Neural cell (in vitro differentiated cells): ENCODE data around the gene FBL. TPM values are rescaled to one million over a fixed set of nuclear protein-coding genes. Genes with fewer than 3 reads are reported as not detected.
"Not testable (repeated sequence)": the region's sequence is repeated elsewhere in the genome, so short reads cannot be mapped to it uniquely, and the experiment has no call there.

ENCODE experiments used
- H2AFZ ChIP-seq: fragments of 200-600, 300-800 bp; sonication (generic), shearing (Covaris generic); 2 replicates; pipeline ENCODE4 v1.6.0; 2014; ENCODE audit warnings: low read depth, mild to moderate bottlenecking, antibody characterized with exemption, low read length, moderate library complexity
- H3F3A ChIP-seq: fragments of 200-600 bp; shearing (Covaris generic); 2 replicates; pipeline ENCODE4 v1.6.1; 2016; ENCODE audit warnings: mild to moderate bottlenecking, moderate library complexity, mixed read lengths, antibody characterized with exemption, low read length; ENCODE audit not compliant: insufficient read depth, poor library complexity, severe bottlenecking
- H3K27ac ChIP-seq: fragments of 200-600, 300-800 bp; sonication (generic), shearing (Covaris generic); 2 replicates; pipeline ENCODE4 v1.5.1; 2014; ENCODE audit warnings: mild to moderate bottlenecking, low read length, moderate library complexity
- H3K27me3 ChIP-seq: fragments of 300-800, 200-600 bp; sonication (generic), shearing (Covaris generic); 2 replicates; pipeline ENCODE4 v1.6.0; 2014; ENCODE audit warnings: mild to moderate bottlenecking, low read depth, low read length, moderate library complexity; ENCODE audit not compliant: insufficient read depth
- H3K36me3 ChIP-seq: fragments of 300-800, 200-600 bp; sonication (generic), shearing (Covaris generic); 2 replicates; pipeline ENCODE4 v1.5.1; 2014; ENCODE audit warnings: mild to moderate bottlenecking, antibody characterized with exemption, low read length, moderate library complexity; ENCODE audit not compliant: insufficient read depth
- H3K4me2 ChIP-seq: fragments of 300-800, 200-600 bp; sonication (generic), shearing (Covaris generic); 2 replicates; pipeline ENCODE4 v1.6.0; 2014; ENCODE audit warnings: mild to moderate bottlenecking, low read length
- H3K4me3 ChIP-seq: fragments of 300-800, 200-600 bp; sonication (generic), shearing (Covaris generic); 2 replicates; pipeline ENCODE4 v1.5.1; 2014; ENCODE audit warnings: mild to moderate bottlenecking, low read length, moderate library complexity
- H3K79me2 ChIP-seq: fragments of 200-600 bp; shearing (Covaris generic); replicated peaks from 2 replicates; pipeline ENCODE4 v1.6.0; 2014; ENCODE audit warnings: mild to moderate bottlenecking, low read length, moderate library complexity; ENCODE audit not compliant: insufficient read depth
- H3K9ac ChIP-seq: fragments of 300-800, 200-600 bp; sonication (generic), shearing (Covaris generic); 2 replicates; pipeline ENCODE4 v1.6.1; 2016; ENCODE audit warnings: mild to moderate bottlenecking, low read length, mixed read lengths
- H3K9me2 ChIP-seq: fragments of 200-600 bp; shearing (Covaris generic); 2 replicates; pipeline ENCODE4 v1.6.1; 2016; ENCODE audit warnings: mild to moderate bottlenecking, low read length, mixed read lengths; ENCODE audit not compliant: insufficient read depth
- H3K9me3 ChIP-seq: fragments of 200-600, 300-800 bp; sonication (generic), shearing (Covaris generic); 2 replicates; pipeline ENCODE4 v1.6.1; 2016; ENCODE audit warnings: mild to moderate bottlenecking, mixed run types, low read length, moderate library complexity, mixed read lengths
- H4K20me1 ChIP-seq: fragments of 200-600 bp; shearing (Covaris generic); 2 replicates; pipeline ENCODE4 v1.6.1; 2016; ENCODE audit warnings: mild to moderate bottlenecking, mixed run types; ENCODE audit not compliant: insufficient read depth
- MXI1 ChIP-seq: fragments of 450-650 bp; conservative IDR thresholded peaks from 2 replicates; pipeline ENCODE4 v1.6.1; 2014; ENCODE audit warnings: antibody characterized with exemption, mild to moderate bottlenecking; ENCODE audit not compliant: poor library complexity, severe bottlenecking
- RAD21 ChIP-seq: fragments of 450-650 bp; conservative IDR thresholded peaks from 2 replicates; pipeline ENCODE4 v1.6.1; 2014; ENCODE audit warnings: antibody characterized with exemption, mild to moderate bottlenecking, moderate library complexity
- polyA plus RNA-seq: library from polyadenylated mRNA; depleted of rRNA; stranded (reverse); fragments of >200 nt; gene quantifications from 2 replicates; pipeline ENCODE4 v1.2.3, GENCODE V29; 2014

The FBL gene
- polyA plus RNA-seq, 1 donor from 2014 or later, result 84.7 TPM

DNA sequence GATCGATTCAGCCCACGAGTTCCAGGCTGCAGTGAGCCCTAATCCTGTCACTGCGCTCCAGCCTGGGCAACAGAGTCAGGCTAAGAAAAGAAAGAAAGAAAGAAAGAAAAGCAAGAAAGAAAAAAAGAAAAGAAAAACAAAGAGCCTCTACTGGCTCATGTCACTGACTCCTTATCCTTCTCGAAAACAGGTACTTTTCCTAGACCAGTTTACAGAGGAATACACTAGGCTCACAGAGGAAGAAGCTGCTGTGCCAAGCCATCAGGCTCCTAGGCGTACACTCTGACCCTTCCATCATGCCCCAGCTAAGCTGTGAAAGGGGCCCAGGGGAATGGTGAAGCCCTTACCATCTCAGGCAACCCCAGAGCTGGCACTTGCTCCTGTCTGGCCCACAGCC, 46.3 kb upstream of the FBL start:
- not testable (repeated sequence) for H3K79me2 ChIP-seq, H3K4me3 ChIP-seq, H3K9me2 ChIP-seq, H3F3A ChIP-seq, H3K27me3 ChIP-seq, H3K9me3 ChIP-seq, H3K36me3 ChIP-seq, H4K20me1 ChIP-seq, H3K9ac ChIP-seq, H2AFZ ChIP-seq, H3K4me2 ChIP-seq, H3K27ac ChIP-seq

DNA sequence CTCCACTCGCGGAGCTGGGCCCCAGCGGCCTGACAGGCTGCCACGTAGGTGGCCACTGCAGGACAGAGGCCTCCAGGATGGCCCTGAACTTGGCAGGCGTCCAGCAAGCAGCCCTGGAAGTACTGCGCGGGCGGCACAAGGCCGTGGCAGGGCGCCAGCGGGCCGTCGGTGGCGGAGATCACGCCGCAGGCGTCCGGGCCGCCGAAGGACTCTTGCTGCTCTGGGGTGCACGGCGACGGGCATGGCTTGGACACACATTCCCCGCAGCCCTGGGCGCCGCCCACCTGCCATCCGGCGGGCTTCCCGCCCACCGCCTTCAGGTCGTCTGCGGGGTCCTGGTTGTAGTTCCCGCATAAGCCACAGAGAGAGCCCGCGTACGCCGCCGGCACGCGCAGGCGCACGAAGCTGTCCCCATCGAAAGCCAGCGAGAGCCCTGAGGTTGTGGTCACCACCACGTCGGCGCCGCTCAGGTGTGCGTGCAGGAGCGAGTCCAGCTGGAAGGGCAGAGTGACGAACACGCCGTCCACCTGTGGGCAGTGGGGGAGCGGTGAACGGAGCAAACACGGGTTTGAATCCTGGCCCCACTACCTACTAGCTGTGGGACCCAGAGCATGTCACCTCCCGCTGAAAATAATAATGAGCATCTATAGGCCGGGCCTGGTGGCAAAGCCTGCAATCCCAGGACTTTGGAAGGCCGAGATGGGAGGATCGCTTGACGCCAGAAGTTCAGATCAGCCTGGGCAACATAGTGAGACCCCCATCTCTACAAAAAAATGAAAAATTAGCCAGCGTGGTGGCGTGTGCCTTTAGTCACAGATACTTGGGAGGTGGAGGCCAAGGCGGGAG, 45.7 kb upstream of the FBL start:
- not testable (repeated sequence) for H3K27me3 ChIP-seq, H3K79me2 ChIP-seq, H3K9me3 ChIP-seq, H4K20me1 ChIP-seq, H3K4me3 ChIP-seq, H3K9ac ChIP-seq, H2AFZ ChIP-seq, H3K9me2 ChIP-seq, H3K4me2 ChIP-seq, H3F3A ChIP-seq, H3K36me3 ChIP-seq, H3K27ac ChIP-seq

DNA sequence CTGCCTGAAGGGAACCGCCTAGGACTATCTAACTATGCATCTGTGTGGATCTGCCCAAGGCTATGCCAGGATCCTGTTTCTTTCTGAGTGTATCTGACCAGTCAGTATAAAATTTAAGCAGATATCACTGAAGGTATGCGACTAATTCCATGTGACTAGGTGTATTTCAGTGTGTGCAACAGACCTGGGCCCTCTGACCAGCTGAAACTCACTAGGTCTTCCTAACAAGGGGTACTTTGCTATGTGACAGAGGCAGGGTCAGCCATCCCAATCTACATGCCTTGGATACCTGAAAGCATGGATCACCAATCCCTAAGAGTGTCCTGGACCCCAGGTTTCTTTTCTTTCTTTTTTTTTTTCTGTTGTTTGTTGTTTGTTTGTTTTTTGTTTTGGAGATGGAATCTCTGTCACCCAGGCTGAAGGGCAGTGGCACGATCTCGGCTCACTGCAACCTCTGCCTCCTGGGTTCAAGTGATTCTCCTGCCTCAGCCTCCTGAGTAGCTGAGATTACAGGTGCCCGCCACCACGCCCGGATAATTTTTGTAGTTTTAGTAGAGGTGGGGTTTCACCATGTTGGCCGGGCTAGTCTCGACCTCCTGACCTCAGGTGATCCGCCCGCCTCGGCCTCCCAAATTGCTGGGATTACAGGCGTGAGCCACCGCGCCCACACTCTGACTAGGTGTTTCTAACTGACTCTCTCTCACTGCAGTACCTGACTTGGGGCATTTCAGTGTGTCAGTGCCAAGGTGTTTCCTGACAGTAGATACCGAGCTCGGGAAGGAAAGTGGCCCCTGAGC, 44.8 kb upstream of the FBL start:
- Histone ChIP-seq H3K79me2 (no peaks in the 10 kb centered on the region), H3K36me3 (no peaks in the 10 kb centered on the region), H3K9ac (no peak overlapping the region), H2AFZ (no peak overlapping the region), H3F3A (no peaks in the 10 kb centered on the region), H3K9me2 (no peaks in the 10 kb centered on the region), H3K4me2 (no peak overlapping the region), H3K27ac (no peak overlapping the region), H3K4me3 (no peak overlapping the region), H4K20me1 (no peaks in the 10 kb centered on the region), H3K9me3 (no peaks in the 10 kb centered on the region), H3K27me3 (no peaks in the 10 kb centered on the region)
- TF ChIP-seq RAD21, result no peak
- no peak for TF ChIP-seq MXI1

DNA sequence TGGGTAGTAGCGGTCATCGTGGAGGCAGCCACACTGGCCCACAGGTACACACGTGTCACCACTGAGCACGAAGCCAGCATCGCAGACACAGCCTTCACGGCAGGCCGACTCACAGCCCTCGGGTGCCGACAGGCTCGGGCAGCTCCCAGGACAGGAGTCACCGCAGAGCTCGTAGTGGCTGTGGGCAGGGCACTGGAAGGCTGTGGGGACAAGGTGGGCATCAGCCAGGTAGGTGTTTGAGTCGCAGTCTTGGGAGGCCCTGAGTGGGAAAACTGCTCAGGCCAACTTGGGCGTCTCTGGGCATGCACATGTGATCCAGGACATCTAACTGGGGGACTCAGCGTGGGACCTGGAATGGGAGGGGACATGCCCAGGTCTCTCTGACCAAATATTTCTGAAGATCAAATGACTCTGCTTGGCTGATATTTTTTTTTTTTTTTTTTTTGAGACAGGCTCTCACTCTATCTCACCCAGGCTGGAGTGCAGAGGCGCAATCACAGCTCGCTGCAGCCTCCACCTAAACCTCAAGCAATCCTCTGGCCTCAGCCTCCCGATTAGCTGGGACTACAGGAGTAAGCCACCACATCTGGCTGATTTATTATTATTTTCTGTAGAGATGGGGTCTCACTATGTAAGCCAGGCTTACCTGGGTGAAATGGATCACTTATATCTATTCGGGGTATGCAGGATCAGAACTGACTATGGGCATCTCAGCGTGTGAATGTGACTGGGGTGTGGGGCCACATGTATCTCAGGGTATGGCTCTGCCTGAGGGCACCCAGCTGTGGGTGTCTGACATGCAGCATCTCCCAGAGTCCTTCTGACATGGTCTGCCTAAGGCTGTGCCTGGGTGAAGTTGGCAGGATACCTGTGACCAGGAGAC, 43.9 kb upstream of the FBL start:
- H3F3A ChIP-seq, H3K4me3 ChIP-seq, H3K27me3 ChIP-seq, H3K9me2 ChIP-seq, H2AFZ ChIP-seq, H3K79me2 ChIP-seq, H3K36me3 ChIP-seq, H3K9me3 ChIP-seq, H3K4me2 ChIP-seq, H3K9ac ChIP-seq, H4K20me1 ChIP-seq, H3K27ac ChIP-seq: not testable (repeated sequence)

DNA sequence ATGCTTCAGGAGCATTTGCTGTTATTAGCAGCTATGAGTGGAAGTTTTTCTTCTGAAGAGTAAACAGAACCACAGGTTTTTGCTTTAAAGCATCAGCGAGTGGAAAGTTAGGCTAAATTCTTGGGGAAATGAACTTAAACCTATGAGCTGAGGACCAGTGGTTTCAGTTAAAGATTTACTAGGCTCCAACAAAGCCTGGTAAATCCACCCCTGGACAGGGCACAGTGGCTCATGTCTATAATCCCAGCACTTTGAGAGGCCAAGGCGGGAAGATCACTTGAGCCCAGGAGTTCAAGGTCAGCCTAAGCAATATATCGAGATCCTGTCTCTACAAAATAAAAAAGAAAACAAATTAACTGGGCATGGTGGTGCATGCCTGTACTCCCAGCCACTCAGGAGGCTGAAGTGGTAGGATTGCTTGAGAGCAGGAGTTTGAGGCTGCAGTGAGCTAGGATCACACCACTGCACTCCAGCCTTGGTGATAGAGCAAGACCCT, 41.3 kb upstream of the FBL start:
- not testable (repeated sequence) for H3K27ac ChIP-seq, H3K36me3 ChIP-seq, H4K20me1 ChIP-seq, H2AFZ ChIP-seq, H3K4me3 ChIP-seq, H3K9ac ChIP-seq, H3K9me3 ChIP-seq, H3K9me2 ChIP-seq, H3K79me2 ChIP-seq, H3K27me3 ChIP-seq, H3K4me2 ChIP-seq, H3F3A ChIP-seq

DNA sequence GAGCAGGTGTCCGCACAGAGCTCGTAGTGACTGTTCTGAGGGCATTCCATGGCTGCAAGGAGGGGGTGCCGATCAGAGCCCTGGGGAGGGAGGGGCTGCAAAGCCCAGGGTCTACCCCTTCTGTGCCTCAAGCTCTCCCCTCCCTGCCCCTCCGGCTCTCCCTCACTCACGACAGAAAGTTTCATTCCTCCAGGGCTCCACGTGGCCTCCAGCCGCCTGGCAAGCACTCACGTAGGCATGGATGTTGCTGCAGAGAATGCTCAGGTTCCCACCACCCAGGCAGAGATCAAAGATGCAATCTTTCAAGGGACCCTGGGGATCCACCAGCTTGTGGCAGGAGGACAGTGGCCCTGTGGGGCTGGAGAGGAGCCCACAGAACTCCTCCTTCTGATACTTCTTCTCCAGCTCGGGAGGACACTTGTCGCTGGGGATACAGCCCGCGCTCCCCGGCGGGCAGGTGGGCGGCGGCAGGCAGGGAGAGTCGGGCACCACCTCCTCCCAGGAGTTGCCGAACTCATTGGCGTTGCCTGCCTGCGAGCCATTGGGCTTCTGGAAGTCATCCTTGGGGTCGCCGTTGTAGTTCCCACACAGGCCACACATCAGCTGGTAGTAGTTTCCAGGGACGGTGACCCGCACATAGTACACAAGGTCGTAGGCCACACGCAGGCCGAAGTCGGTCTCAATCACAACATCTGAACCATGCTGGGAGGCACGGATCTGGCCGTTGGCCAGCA, 39.8 kb upstream of the FBL start:
- not testable (repeated sequence) for H2AFZ ChIP-seq, H3K4me2 ChIP-seq, H3K4me3 ChIP-seq, H3K9me3 ChIP-seq, H3K27ac ChIP-seq, H4K20me1 ChIP-seq, H3K79me2 ChIP-seq, H3K27me3 ChIP-seq, H3K9ac ChIP-seq, H3K36me3 ChIP-seq, H3K9me2 ChIP-seq, H3F3A ChIP-seq
